Vagina (tissue), 2 donors: Measurements from ENCODE around the gene ATAD5. TPM values are rescaled to one million over a fixed set of nuclear protein-coding genes. Genes with fewer than 3 reads are reported as not detected.
A peak's percentile ranks its signal among the peaks of the same experiment; 100 is the strongest.

Source experiments
- DNase-seq, 2 donors: peaks; one replicate each; pipeline ENCODE4 v3.0.0-alpha.2; 2017; ENCODE audit errors: extremely low spot score in 2 of 2
- H3K27ac ChIP-seq: fragments of 200-600 bp; sonication (generic); one replicate; pipeline ENCODE4 v1.5.1; 2019
- H3K27me3 ChIP-seq: fragments of 200-600 bp; sonication (generic); one replicate; pipeline ENCODE4 v1.5.1; 2019
- H3K36me3 ChIP-seq, 2 donors: fragments of 200-600 bp; sonication (generic); one replicate each; pipeline ENCODE4 v1.5.1; 2017 to 2019
- H3K4me1 ChIP-seq: fragments of 200-600 bp; sonication (generic); one replicate; pipeline ENCODE4 v1.5.1; 2019
- H3K4me3 ChIP-seq, 2 donors: fragments of 200-600 bp; sonication (generic); 1 replicate in 1 of 2; 2 replicates in 1 of 2; pipeline ENCODE4 v1.5.1; 2016 to 2019
- H3K9me3 ChIP-seq: fragments of 200-600 bp; sonication (generic); one replicate; pipeline ENCODE4 v1.5.1; 2019
- POLR2A ChIP-seq, 2 donors: fragments of 450-650 bp; IDR thresholded peaks; one replicate each; pipeline ENCODE4 v1.6.1; 2017; ENCODE audit warnings: antibody characterized with exemption in 2 of 2, mild to moderate bottlenecking in 2 of 2, moderate library complexity in 2 of 2
- POLR2AphosphoS5 ChIP-seq, 2 donors: sonication (generic); formaldehyde crosslinking; IDR thresholded peaks; one replicate each; pipeline ENCODE4 v1.9.0; 2017; ENCODE audit warnings: antibody characterized with exemption in 2 of 2, mild to moderate bottlenecking in 2 of 2, low read depth in 1 of 2; ENCODE audit not compliant: insufficient read depth in 1 of 2
- intact Hi-C: fragments of 100-400 bp; cut with DNase I; formaldehyde crosslinking; loops from one replicate; pipeline ENCODE4 v1.15.1; 2023
- total RNA-seq: library from RNA; depleted of rRNA; stranded (reverse); fragments of >200 nt; gene quantifications from one replicate; pipeline ENCODE4 v1.2.3, GENCODE V29; 2016
- TF ChIP-seq, protein P1 (sequence below), 3 experiments: fragments of 450-650 bp in 2 of 3; fragments of 200-600 bp in 1 of 3; sonication (generic) in 1 of 3; IDR thresholded peaks; one replicate each; pipeline ENCODE4 v1.5.1; 2017 to 2019; ENCODE audit warnings: antibody characterized with exemption in 3 of 3, mild to moderate bottlenecking in 2 of 3, moderate library complexity in 2 of 3

Gene ATAD5
- total RNA-seq, 1 donor from 2014 or later, result 2.7 TPM

DNA sequence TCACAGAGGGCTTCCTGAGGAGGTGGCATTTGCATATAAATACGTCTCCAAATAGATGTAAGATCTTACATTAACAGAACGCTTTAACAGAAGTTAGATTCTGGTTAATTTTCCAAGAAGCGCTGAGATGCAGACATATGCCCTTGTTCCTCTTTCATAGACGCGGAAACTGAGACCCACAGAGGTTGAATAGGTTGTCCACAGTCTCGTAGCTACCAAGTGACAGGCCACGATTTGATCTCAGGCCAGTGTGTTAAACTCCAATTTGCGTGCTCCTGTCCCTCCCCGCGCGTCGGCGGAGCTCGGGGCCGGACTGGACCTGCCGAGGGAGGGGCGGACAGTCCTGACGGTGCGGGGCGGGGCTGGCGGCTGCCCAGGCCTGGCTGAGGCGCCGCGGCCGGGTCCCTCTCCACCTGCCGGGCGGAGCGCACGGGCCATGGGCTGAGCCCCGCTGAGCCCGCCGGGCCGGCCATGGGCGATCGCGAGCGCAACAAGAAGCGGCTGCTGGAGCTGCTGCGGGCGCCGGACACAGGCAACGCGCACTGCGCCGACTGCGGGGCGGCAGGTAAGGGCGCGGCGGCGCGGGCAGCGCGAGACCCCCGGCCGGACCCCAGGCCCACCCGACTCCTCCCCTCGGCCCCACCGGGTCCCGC, 89.9 kb downstream of the ATAD5 start, which contains the start of gene ADAP2:
Gene ADAP2 (plus strand): TSS at position 402 of the 653 bp plus-strand sequence. CDS start 70 bp downstream, at position 472.
- H3K36me3 ChIP-seq, result no peaks in the 10 kb centered on the region
- H3K27ac ChIP-seq, result no peak within 1 kb of the TSS
- peaks cover 11% of the 10 kb centered on the region for H3K4me1 ChIP-seq
- TF ChIP-seq POLR2AphosphoS5 (IDR thresholded peaks at IDR 0.05; ENCODE audit: insufficient read depth in 1 of 2, low read depth in 1 of 2) (no peak), POLR2A (IDR thresholded peaks at IDR 0.05) (no peak)
- TF ChIP-seq, protein P1, sequence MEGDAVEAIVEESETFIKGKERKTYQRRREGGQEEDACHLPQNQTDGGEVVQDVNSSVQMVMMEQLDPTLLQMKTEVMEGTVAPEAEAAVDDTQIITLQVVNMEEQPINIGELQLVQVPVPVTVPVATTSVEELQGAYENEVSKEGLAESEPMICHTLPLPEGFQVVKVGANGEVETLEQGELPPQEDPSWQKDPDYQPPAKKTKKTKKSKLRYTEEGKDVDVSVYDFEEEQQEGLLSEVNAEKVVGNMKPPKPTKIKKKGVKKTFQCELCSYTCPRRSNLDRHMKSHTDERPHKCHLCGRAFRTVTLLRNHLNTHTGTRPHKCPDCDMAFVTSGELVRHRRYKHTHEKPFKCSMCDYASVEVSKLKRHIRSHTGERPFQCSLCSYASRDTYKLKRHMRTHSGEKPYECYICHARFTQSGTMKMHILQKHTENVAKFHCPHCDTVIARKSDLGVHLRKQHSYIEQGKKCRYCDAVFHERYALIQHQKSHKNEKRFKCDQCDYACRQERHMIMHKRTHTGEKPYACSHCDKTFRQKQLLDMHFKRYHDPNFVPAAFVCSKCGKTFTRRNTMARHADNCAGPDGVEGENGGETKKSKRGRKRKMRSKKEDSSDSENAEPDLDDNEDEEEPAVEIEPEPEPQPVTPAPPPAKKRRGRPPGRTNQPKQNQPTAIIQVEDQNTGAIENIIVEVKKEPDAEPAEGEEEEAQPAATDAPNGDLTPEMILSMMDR (IDR thresholded peaks at IDR 0.05), result no peak
- intact Hi-C loops, result no loop called here
- no peak for DNase-seq
- no peaks in the 10 kb centered on the region for H3K9me3 ChIP-seq
- peak within 1 kb of the TSS; percentile 41 to 44 for H3K4me3 ChIP-seq
- no peaks in the 10 kb centered on the region for H3K27me3 ChIP-seq

DNA sequence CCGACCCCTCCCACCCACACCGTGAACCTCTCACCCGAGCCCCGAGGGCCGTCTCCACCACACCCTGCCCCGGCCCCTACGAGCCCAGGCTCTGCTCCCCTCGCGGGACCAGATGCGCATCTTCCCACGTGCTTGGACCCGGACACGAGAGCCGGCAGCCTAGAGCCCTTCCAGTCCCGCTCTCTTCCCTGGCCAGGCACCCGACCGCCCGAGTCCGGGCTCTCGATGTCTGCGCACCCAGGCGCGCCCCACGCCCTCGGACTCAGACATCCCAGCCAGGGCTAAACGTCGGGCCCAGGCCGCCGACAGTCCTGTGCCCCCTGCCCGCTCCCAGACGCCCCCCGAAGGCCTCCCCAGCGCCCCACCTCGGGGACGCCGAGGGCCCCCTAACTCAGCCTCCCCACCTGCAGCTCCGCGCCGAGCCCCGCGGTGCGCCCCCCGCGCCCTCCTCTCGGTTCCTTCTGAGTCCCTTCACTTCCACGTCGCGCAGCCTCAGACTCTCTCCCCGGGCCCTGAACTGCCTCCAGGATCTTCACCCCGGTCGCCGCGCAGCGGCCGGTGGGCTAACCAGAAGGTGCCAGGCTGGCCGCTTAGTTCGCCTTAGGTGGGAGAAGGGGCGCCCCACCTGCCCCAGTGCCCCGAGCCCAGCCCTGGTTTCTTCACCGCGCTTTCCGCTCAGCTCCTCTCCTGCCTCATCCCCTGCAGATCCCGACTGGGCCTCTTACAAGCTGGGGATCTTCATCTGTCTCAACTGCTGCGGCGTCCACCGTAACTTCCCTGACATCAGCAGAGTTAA, 90.7 kb downstream of the ATAD5 start:
- TF ChIP-seq POLR2A (IDR thresholded peaks at IDR 0.05), result no peak
- TF ChIP-seq POLR2AphosphoS5 (IDR thresholded peaks at IDR 0.05; ENCODE audit: insufficient read depth in 1 of 2, low read depth in 1 of 2), result no peak
- TF ChIP-seq, protein P1 (IDR thresholded peaks at IDR 0.05), result no peak
- DNase-seq, result no peak
- H3K27ac ChIP-seq, result no peak overlapping the region
- peaks cover 11% of the 10 kb centered on the region for H3K4me1 ChIP-seq
- intact Hi-C loops, result no loop called here
- no peaks in the 10 kb centered on the region for H3K27me3 ChIP-seq
- H3K9me3 ChIP-seq, result no peaks in the 10 kb centered on the region
- peak overlapping the region; percentile 41 to 44 for H3K4me3 ChIP-seq
- H3K36me3 ChIP-seq, result no peaks in the 10 kb centered on the region

DNA sequence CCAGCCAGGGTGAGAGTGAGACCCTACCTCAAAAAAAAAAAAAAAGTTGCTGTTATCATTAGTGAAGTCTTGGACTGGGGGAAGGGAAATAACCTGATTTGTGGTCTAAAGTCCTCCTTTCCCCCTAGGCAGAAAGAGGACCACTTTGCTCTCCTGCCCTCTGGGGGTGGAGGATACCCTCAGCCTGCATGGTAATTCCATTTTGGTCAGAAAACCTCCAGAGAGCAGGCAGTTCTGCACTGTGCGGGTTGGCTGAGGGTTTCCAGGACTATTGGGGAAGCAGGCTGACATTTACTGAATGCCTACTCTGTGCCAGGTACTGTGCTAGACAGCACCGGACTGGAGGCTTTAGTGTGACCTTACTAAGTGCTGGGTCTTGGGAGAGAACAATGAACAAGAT, 92.6 kb downstream of the ATAD5 start:
- no peak overlapping the region for H3K27ac ChIP-seq
- H3K9me3 ChIP-seq, result no peaks in the 10 kb centered on the region
- H3K27me3 ChIP-seq, result no peaks in the 10 kb centered on the region
- no peak for DNase-seq
- no peaks in the 10 kb centered on the region for H3K36me3 ChIP-seq
- TF ChIP-seq POLR2A (IDR thresholded peaks at IDR 0.05) (no peak), POLR2AphosphoS5 (IDR thresholded peaks at IDR 0.05; ENCODE audit: insufficient read depth in 1 of 2, low read depth in 1 of 2) (no peak)
- intact Hi-C loops, result no loop called here
- peaks cover 11% of the 10 kb centered on the region for H3K4me1 ChIP-seq
- no peak overlapping the region for H3K4me3 ChIP-seq

DNA sequence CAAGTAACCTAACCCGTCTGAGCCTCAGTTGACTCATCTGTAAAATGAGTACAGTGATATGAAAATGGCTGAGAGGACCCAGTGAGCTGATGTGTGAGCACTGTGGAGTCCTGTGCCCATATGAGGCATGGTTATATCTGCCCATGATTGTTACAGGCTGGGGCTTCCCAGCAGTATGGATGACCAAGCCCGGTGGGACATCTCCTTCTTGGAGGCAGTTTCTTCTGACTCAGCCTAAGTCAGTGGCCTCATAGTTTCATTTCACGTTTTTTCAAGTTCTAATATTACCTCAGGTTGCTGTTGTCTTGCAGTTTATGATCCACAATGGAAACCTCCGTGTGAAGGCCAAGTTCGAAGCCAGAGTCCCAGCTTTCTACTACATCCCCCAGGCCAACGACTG, 94.8 kb downstream of the ATAD5 start:
- Histone ChIP-seq H3K4me3 (no peak overlapping the region), H3K9me3 (no peaks in the 10 kb centered on the region), H3K4me1 (peaks cover 11% of the 10 kb centered on the region), H3K27me3 (no peaks in the 10 kb centered on the region), H3K36me3 (no peaks in the 10 kb centered on the region), H3K27ac (no peak overlapping the region)
- no peak for DNase-seq
- intact Hi-C loops, result no loop called here
- TF ChIP-seq POLR2A (IDR thresholded peaks at IDR 0.05) (no peak), POLR2AphosphoS5 (IDR thresholded peaks at IDR 0.05; ENCODE audit: insufficient read depth in 1 of 2, low read depth in 1 of 2) (no peak)
- TF ChIP-seq, protein P1 (IDR thresholded peaks at IDR 0.05), result no peak

DNA sequence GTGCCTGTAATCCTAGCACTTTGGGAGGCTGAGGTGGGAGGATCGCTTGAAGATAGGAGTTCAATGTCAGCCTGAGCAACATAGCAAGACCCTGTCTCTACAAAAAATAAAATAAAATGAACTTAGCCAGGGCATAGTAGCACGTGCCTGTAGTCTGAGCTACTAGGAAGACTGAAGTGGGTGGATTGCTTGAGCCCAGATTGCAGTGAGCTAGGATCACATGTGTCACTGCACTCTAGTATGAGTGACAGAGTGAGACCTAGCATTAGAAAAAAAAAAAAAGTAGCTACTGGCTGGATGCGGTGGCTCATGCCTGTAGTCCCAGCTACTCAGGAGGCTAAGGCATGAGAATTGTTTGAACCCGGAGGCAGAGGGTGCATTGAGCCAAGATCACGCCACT, 96.0 kb downstream of the ATAD5 start:
- H3K27me3 ChIP-seq, result no peaks in the 10 kb centered on the region

More for the DNA sequence above, 96.0 kb downstream of the ATAD5 start:
- intact Hi-C loops, result no loop called here
- Histone ChIP-seq H3K4me1 (peaks cover 2% of the 10 kb centered on the region), H3K4me3 (no peak overlapping the region), H3K27ac (no peak overlapping the region), H3K36me3 (no peaks in the 10 kb centered on the region), H3K9me3 (no peaks in the 10 kb centered on the region)
- TF ChIP-seq, protein P1 (IDR thresholded peaks at IDR 0.05), result no peak
- TF ChIP-seq POLR2AphosphoS5 (IDR thresholded peaks at IDR 0.05; ENCODE audit: insufficient read depth in 1 of 2, low read depth in 1 of 2), result no peak
- no peak for TF ChIP-seq POLR2A (IDR thresholded peaks at IDR 0.05)
- no peak for DNase-seq
